ENCODE measurements around the gene SCGN.

SCGN gene

DNA sequence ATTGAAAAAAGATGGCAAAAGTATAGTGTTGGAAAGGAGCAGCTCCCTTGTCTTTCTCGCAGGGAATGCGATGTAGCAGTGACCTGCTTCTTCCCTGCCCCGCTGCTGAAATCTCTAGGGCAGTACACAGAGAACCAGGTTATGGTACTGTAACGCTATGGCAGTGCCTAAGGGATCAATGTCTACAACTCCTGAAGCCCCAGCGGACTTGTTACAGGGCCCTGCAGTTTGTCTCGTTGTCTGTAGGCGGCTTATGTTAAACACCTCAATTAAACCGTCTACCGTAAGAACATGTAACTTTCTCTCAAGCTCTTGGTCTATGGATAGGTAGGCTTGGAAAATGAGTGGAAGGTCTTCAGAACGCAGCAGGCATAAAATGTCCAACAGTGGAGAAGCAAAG, 57.7 kb downstream of the SCGN start:
- H3K36me3 ChIP-seq (ENCODE audit: control insufficient read depth, insufficient read depth, low read length): no peaks in the 10 kb centered on the region
- H3K4me3 ChIP-seq (ENCODE audit: low read depth, low read length): no peak overlapping the region
- no peak overlapping the region for H3K9ac ChIP-seq (ENCODE audit: low read depth, low read length)

DNA sequence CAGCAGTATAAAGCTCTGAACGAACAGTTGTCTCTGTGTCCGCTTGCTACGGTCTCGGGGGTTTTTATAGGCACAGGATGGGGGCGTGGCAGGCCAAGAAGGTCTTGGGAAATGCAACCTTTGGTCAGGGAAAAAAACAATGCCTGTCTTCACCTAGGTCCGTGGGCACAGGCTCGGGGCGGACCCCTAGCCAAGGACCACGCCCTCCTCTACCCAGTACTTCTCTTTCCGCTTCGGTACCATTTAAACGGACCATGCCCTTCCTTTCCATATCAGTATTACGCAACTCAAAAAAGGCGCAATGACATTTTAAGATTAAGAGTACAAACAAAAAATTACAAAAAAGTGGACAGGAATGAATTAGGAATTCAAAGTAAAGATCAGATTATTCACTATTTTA, 58.3 kb downstream of the SCGN start:
- no peak overlapping the region for H3K9ac ChIP-seq (ENCODE audit: low read depth, low read length)
- no peaks in the 10 kb centered on the region for H3K9me3 ChIP-seq (ENCODE audit: control insufficient read depth, insufficient read depth, low read length)
- no peaks in the 10 kb centered on the region for H3K36me3 ChIP-seq (ENCODE audit: control insufficient read depth, insufficient read depth, low read length)
- H3K4me3 ChIP-seq (ENCODE audit: low read depth, low read length): no peak overlapping the region
- no peaks in the 10 kb centered on the region for H3K27me3 ChIP-seq (ENCODE audit: control insufficient read depth, insufficient read depth, low read length)
- no peaks in the 10 kb centered on the region for H3K4me1 ChIP-seq (ENCODE audit: control insufficient read depth, insufficient read depth, low read length)

More for the DNA sequence above, 57.7 kb downstream of the SCGN start:
- no peaks in the 10 kb centered on the region for H3K9me3 ChIP-seq (ENCODE audit: control insufficient read depth, insufficient read depth, low read length)
- no peaks in the 10 kb centered on the region for H3K27me3 ChIP-seq (ENCODE audit: control insufficient read depth, insufficient read depth, low read length)
- no peaks in the 10 kb centered on the region for H3K4me1 ChIP-seq (ENCODE audit: control insufficient read depth, insufficient read depth, low read length)

DNA sequence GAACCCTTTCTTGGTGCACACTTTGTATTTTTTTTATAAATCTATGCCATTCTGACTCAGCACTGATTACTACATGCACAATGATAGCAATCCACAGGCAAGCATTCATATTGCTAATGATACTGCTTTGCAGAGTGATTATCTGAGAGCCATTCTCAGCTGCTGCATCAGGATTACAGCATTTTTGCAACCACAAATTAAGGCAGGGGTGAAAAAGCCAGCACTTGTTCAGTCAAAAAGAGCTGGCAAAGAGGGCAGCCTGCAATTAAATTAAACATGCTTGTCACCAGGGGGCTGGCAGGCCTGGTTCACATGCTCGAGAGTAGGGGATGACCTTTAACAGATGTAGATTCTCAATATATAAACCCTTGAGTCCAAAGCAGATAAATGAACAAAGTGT, 61.8 kb downstream of the SCGN start:
- no peak overlapping the region for H3K4me3 ChIP-seq (ENCODE audit: low read depth, low read length)
- no peaks in the 10 kb centered on the region for H3K36me3 ChIP-seq (ENCODE audit: control insufficient read depth, insufficient read depth, low read length)
- no peak overlapping the region for H3K9ac ChIP-seq (ENCODE audit: low read depth, low read length)
- no peaks in the 10 kb centered on the region for H3K4me1 ChIP-seq (ENCODE audit: control insufficient read depth, insufficient read depth, low read length)
- no peaks in the 10 kb centered on the region for H3K27me3 ChIP-seq (ENCODE audit: control insufficient read depth, insufficient read depth, low read length)
- H3K9me3 ChIP-seq (ENCODE audit: control insufficient read depth, insufficient read depth, low read length): no peaks in the 10 kb centered on the region

DNA sequence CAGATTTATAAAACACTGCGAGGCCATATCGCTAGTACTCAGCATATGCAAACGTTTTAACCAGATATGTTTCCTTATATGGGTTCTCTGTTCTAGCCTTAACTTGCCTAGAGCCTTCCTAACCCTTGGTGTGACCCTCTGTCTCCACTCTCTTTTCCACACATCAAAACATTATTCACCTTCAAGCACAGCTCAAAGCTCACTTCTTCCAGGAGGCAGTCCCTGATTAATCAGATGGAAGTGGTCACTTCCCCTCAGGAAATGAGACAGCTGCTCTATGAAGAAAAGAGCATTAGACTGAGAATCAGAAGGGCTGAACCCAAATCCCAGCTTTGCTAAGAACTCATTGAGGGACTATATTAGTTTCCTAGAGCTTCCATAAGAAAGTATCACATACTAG, 62.8 kb downstream of the SCGN start:
- Histone ChIP-seq H3K9me3 (ENCODE audit: control insufficient read depth, insufficient read depth, low read length) (no peaks in the 10 kb centered on the region), H3K27me3 (ENCODE audit: control insufficient read depth, insufficient read depth, low read length) (no peaks in the 10 kb centered on the region), H3K36me3 (ENCODE audit: control insufficient read depth, insufficient read depth, low read length) (no peaks in the 10 kb centered on the region), H3K4me3 (ENCODE audit: low read depth, low read length) (no peak overlapping the region), H3K9ac (ENCODE audit: low read depth, low read length) (no peak overlapping the region), H3K4me1 (ENCODE audit: control insufficient read depth, insufficient read depth, low read length) (no peaks in the 10 kb centered on the region)

DNA sequence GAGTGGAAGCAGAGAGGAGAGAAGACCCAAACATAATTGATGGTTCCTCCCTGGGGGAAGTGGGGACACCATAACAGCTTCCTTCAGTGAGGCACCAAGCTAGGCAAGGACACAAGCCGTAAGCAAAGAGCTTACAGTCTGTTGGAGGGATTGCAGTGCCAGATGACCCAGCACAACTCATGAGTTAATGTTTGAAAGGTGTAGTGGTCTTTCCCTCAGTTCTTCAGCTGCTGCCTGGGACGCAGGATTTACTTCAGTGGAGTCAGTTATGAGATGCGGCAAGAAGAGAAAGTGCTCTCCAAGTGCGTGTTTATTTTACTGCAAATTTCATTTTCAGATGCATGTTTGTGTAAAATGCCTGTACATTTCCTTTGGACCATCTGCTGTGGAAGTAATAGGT, 63.8 kb downstream of the SCGN start:
- Histone ChIP-seq H3K36me3 (ENCODE audit: control insufficient read depth, insufficient read depth, low read length) (no peaks in the 10 kb centered on the region), H3K9ac (ENCODE audit: low read depth, low read length) (no peak overlapping the region), H3K27me3 (ENCODE audit: control insufficient read depth, insufficient read depth, low read length) (no peaks in the 10 kb centered on the region), H3K9me3 (ENCODE audit: control insufficient read depth, insufficient read depth, low read length) (no peaks in the 10 kb centered on the region), H3K4me1 (ENCODE audit: control insufficient read depth, insufficient read depth, low read length) (no peaks in the 10 kb centered on the region), H3K4me3 (ENCODE audit: low read depth, low read length) (no peak overlapping the region)

DNA sequence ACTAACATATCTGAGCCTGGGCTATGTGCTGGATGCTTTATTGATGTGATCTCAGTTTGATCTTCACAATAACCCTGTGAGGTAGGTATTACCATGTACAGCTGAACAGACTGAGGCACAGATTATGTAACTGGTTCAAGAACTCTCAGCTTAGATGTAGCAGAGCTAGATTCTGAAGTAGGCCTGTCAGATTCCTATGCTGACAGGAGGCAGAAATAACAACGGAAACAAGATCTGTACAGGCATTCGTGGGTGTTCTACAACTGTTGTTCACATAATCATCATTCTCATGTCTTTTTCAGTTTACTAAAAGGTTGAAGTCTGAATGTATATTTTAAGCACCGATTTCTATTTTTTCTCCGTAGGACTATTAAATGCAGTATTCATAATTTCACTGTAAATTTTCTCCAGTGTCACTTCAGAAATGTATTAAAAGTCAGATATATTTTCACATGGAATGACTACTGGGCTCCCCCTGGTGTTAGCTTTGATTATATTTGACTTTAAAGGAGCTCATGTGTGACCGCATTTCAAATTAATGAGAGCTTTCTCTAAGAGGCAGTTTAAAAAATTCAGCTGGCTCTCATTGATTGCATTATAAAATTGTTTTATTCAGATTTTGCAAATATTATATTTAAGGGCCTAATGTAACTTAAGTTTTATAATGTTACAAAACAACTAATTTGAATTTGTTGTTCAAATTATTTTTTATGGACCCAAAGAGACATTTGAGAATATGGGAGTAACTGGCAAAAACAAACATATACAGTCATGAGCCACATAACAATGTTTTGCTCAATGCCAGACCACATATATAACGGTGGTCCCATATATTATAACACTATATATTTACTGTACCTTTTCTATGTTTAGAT, 66.1 kb downstream of the SCGN start:
- Histone ChIP-seq H3K9ac (ENCODE audit: low read depth, low read length) (no peak overlapping the region), H3K4me1 (ENCODE audit: control insufficient read depth, insufficient read depth, low read length) (no peaks in the 10 kb centered on the region), H3K9me3 (ENCODE audit: control insufficient read depth, insufficient read depth, low read length) (no peaks in the 10 kb centered on the region), H3K36me3 (ENCODE audit: control insufficient read depth, insufficient read depth, low read length) (no peaks in the 10 kb centered on the region), H3K27me3 (ENCODE audit: control insufficient read depth, insufficient read depth, low read length) (no peaks in the 10 kb centered on the region), H3K4me3 (ENCODE audit: low read depth, low read length) (no peak overlapping the region)

DNA sequence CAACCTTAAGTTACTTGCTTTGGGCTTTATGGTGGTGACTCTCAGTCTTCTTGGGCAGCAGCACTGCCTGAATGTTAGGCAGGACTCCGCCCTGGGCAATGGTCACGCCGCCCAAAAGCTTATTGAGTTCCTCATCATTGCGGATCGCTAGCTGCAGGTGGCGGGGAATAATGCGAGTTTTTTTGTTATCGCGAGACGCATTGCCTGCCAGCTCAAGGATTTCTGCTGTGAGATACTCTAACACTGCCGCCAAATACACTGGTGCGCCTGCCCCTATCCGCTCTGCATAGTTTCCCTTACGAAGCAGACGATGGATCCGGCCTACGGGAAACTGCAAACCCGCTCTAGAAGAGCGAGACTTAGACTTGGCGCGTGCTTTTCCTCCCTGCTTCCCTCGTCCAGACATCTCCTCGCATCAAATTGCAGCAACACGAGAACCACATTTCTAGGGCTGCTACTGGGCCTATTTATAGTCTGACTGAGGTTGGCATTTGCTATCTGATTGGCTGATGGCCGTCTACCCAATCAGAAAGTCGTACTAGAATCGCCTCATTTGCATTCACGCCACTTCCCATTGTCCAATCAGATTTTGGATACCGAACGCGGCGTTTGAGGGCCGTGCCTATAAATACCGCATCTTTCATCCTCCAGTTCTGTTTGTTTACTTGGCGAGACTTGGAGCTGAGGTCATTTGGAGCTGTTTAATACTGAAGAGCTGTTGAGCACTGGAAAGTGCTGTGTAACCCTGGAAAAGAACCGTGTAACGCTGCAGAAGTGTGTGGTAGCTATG, 74.3 kb downstream of the SCGN start:
- H3K4me1 ChIP-seq (ENCODE audit: control insufficient read depth, insufficient read depth, low read length): no peaks in the 10 kb centered on the region
- no peaks in the 10 kb centered on the region for H3K36me3 ChIP-seq (ENCODE audit: control insufficient read depth, insufficient read depth, low read length)
- H3K9me3 ChIP-seq (ENCODE audit: control insufficient read depth, insufficient read depth, low read length): no peaks in the 10 kb centered on the region
- H3K4me3 ChIP-seq (ENCODE audit: low read depth, low read length): no peak overlapping the region
- H3K9ac ChIP-seq (ENCODE audit: low read depth, low read length): no peak overlapping the region
- no peaks in the 10 kb centered on the region for H3K27me3 ChIP-seq (ENCODE audit: control insufficient read depth, insufficient read depth, low read length)

DNA sequence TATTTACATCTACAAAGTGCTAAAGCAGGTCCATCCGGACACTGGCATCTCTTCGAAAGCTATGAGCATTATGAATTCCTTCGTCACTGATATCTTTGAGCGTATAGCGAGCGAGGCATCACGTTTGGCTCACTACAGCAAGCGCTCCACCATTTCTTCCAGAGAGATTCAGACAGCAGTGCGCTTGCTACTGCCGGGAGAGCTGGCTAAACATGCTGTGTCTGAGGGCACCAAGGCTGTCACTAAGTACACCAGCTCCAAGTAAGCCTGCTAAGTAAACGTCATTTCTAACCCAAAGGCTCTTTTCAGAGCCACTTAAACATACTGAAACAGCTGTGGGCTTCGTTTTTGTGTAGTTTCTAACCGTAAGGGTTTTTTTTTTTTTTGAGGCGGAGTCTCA, 75.0 kb downstream of the SCGN start:
- no peaks in the 10 kb centered on the region for H3K36me3 ChIP-seq (ENCODE audit: control insufficient read depth, insufficient read depth, low read length)
- H3K9me3 ChIP-seq (ENCODE audit: control insufficient read depth, insufficient read depth, low read length): no peaks in the 10 kb centered on the region
- no peak overlapping the region for H3K9ac ChIP-seq (ENCODE audit: low read depth, low read length)
- H3K27me3 ChIP-seq (ENCODE audit: control insufficient read depth, insufficient read depth, low read length): no peaks in the 10 kb centered on the region
- H3K4me3 ChIP-seq (ENCODE audit: low read depth, low read length): no peak overlapping the region
- H3K4me1 ChIP-seq (ENCODE audit: control insufficient read depth, insufficient read depth, low read length): no peaks in the 10 kb centered on the region

DNA sequence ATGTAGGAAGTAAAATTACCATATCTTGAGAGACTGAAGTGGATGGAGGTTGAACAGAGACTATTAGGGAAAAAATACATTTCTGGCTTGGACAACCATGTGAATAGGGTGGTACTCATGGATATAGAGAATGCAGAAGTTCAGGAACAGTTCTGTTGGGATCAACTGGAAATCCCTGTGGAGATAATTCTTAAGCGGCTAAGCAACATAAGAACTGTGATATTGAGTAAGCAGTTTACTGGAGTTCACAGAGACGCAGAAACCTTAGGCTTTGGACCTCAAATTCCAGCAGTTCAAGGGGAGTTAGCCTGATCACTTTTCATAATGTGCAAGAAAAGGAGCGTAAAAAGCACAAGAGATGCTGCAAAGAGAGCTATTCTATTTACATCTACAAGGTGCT, 78.9 kb downstream of the SCGN start:
- Histone ChIP-seq H3K36me3 (ENCODE audit: control insufficient read depth, insufficient read depth, low read length) (no peaks in the 10 kb centered on the region), H3K4me1 (ENCODE audit: control insufficient read depth, insufficient read depth, low read length) (no peaks in the 10 kb centered on the region), H3K9me3 (ENCODE audit: control insufficient read depth, insufficient read depth, low read length) (no peaks in the 10 kb centered on the region), H3K4me3 (ENCODE audit: low read depth, low read length) (no peak overlapping the region), H3K27me3 (ENCODE audit: control insufficient read depth, insufficient read depth, low read length) (no peaks in the 10 kb centered on the region), H3K9ac (ENCODE audit: low read depth, low read length) (no peak overlapping the region)

DNA sequence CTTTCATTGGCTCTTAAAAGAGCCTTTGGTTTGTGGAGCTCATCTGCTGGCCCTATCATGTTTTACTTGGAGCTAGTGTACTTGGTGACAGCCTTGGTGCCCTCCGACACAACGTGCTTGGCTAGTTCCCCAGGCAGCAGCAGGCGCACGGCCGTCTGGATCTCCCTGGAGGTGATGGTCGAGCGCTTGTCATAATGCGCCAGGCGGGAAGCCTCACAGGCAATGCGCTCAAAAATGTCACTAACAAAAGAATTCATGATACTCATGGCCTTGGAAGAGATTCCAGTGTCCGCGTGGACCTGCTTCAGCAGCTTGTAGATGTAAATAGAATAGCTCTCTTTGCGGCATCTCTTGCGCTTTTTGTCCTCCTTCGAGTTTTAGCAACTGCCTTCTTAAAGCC, 79.7 kb downstream of the SCGN start:
- H3K4me3 ChIP-seq (ENCODE audit: low read depth, low read length): no peak overlapping the region
- H3K9me3 ChIP-seq (ENCODE audit: control insufficient read depth, insufficient read depth, low read length): no peaks in the 10 kb centered on the region
- no peaks in the 10 kb centered on the region for H3K36me3 ChIP-seq (ENCODE audit: control insufficient read depth, insufficient read depth, low read length)
- H3K9ac ChIP-seq (ENCODE audit: low read depth, low read length): no peak overlapping the region
- H3K27me3 ChIP-seq (ENCODE audit: control insufficient read depth, insufficient read depth, low read length): no peaks in the 10 kb centered on the region
- H3K4me1 ChIP-seq (ENCODE audit: control insufficient read depth, insufficient read depth, low read length): no peaks in the 10 kb centered on the region

DNA sequence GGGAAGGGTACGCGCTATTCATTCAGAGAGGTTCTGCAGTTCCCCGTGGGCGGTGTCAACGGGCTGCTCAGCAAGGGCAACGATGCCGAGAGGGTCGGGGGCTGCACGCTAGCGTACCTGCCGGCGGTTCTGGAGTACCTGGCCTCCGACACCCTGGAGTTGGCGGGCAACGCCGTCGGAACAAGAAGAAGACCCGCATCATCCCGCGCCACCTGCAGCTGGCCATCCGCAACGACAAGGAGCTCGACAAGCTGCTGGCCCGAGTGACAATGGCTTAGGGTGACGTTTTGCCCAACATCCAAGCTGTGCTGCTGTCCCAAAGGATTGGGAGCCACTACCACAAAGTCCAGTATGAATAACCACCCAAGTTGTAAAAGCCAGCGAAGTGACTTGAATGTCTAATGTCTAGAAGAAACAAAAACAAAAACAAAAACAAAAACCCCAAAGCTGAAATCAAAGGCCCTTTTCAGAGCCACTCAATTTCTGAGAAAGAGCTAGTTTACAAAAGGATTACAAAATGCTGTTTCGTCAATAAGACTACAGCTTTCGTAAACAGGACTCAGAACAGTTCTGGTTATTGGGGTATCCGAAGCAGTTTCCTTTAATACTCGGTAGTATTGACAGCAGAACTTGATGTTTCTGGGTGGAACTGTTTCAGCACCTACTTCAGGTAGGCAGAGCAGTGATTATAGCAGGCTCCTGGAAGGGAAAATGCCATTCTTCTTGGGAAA, 80.6 kb downstream of the SCGN start:
- H3K4me1 ChIP-seq (ENCODE audit: control insufficient read depth, insufficient read depth, low read length): no peaks in the 10 kb centered on the region
- H3K9ac ChIP-seq (ENCODE audit: low read depth, low read length): no peak overlapping the region
- H3K27me3 ChIP-seq (ENCODE audit: control insufficient read depth, insufficient read depth, low read length): no peaks in the 10 kb centered on the region
- H3K4me3 ChIP-seq (ENCODE audit: low read depth, low read length): peak overlapping the region; percentile 14
- no peaks in the 10 kb centered on the region for H3K9me3 ChIP-seq (ENCODE audit: control insufficient read depth, insufficient read depth, low read length)
- H3K36me3 ChIP-seq (ENCODE audit: control insufficient read depth, insufficient read depth, low read length): no peaks in the 10 kb centered on the region
